Measurements from ENCODE around the gene SFMBT2.

Gene SFMBT2

GRCh38 chr10:7293378-7293920 lies 117.4 kb downstream of the SFMBT2 start:
- no peak for DNase-seq

GRCh38 chr10:7291487-7292270 lies 119.2 kb downstream of the SFMBT2 start:
- no peak for DNase-seq

- DNase-seq, result no peak
Observed at GRCh38 chr10:7288060-7288690, 122.7 kb downstream of the SFMBT2 start.

- no peak for DNase-seq
Observed at GRCh38 chr10:7287377-7287776, 123.5 kb downstream of the SFMBT2 start.

- no peak for DNase-seq
Observed at GRCh38 chr10:7285522-7286322, 125.1 kb downstream of the SFMBT2 start.

- no peak for DNase-seq
Observed at GRCh38 chr10:7283246-7283645, 127.6 kb downstream of the SFMBT2 start.

- no peak for DNase-seq
Observed at GRCh38 chr10:7282457-7282856, 128.4 kb downstream of the SFMBT2 start.

GRCh38 chr10:7281429-7281828 lies 129.4 kb downstream of the SFMBT2 start:
- DNase-seq, result no peak

- DNase-seq, result no peak
Observed at GRCh38 chr10:7279303-7279702, 131.5 kb downstream of the SFMBT2 start.

- DNase-seq, result no peak
Observed at GRCh38 chr10:7277867-7278266, 133.0 kb downstream of the SFMBT2 start.

GRCh38 chr10:7277432-7277831 lies 133.4 kb downstream of the SFMBT2 start:
- DNase-seq, result no peak

GRCh38 chr10:7275761-7276440 lies 134.9 kb downstream of the SFMBT2 start:
- DNase-seq, result no peak

- DNase-seq, result no peak
Observed at GRCh38 chr10:7274293-7274692, 136.5 kb downstream of the SFMBT2 start.

- DNase-seq, result no peak
Observed at GRCh38 chr10:7272008-7272407, 138.8 kb downstream of the SFMBT2 start.

- DNase-seq, result no peak
Observed at GRCh38 chr10:7269988-7270387, 140.8 kb downstream of the SFMBT2 start.

- DNase-seq, result no peak
Observed at GRCh38 chr10:7267142-7267541, 143.7 kb downstream of the SFMBT2 start.

- no peak for DNase-seq
Observed at GRCh38 chr10:7265396-7266123, 145.3 kb downstream of the SFMBT2 start.

- DNase-seq, result no peak
Observed at GRCh38 chr10:7264313-7264756, 146.5 kb downstream of the SFMBT2 start.

GRCh38 chr10:7263616-7264015 lies 147.2 kb downstream of the SFMBT2 start:
- DNase-seq, result peak in 1 of 2 donors; percentile 19

- DNase-seq, result no peak
Observed at GRCh38 chr10:7261351-7261750, 149.5 kb downstream of the SFMBT2 start.

GRCh38 chr10:7260912-7261311 lies 149.9 kb downstream of the SFMBT2 start:
- DNase-seq, result no peak

- DNase-seq, result peak; percentile 40 to 88
Observed at GRCh38 chr10:7260412-7260900, 150.4 kb downstream of the SFMBT2 start.
